ENCODE data around the gene MXD3.
"Not testable (repeated sequence)": the region's sequence is repeated elsewhere in the genome, so short reads cannot be mapped to it uniquely, and the experiment has no call there.

The MXD3 gene

GRCh38 chr5:177265395-177265794, 46.3 kb downstream of the MXD3 start:
- DNase-seq (ENCODE audit: low read depth), result no peak

- DNase-seq (ENCODE audit: low read depth), result no peak
Observed at GRCh38 chr5:177264178-177264577, 47.5 kb downstream of the MXD3 start.

GRCh38 chr5:177261510-177261909, 50.2 kb downstream of the MXD3 start:
- DNase-seq (ENCODE audit: low read depth), result no peak

- DNase-seq (ENCODE audit: low read depth), result no peak
Observed at GRCh38 chr5:177260961-177261360, 50.7 kb downstream of the MXD3 start.

GRCh38 chr5:177258711-177259110, 53.0 kb downstream of the MXD3 start:
- not testable (repeated sequence) for DNase-seq (ENCODE audit: low read depth)
